OCI-LY3 (cell line): ENCODE data around the gene ADAMTS2.

ENCODE experiments used
- EZH2phosphoT487 ChIP-seq: fragments of 200-600 bp; shearing (Covaris generic); IDR thresholded peaks from 2 replicates; pipeline ENCODE4 v1.6.1; 2018; ENCODE audit warnings: antibody characterized with exemption, mixed run types, low read depth
- TF ChIP-seq, protein P1 (sequence below): fragments of 200-600, 300-600 bp; sonication (generic); IDR thresholded peaks from 2 replicates; pipeline ENCODE4 v1.5.1; 2014; ENCODE audit warnings: antibody characterized with exemption, low read length, low read depth

DNA sequence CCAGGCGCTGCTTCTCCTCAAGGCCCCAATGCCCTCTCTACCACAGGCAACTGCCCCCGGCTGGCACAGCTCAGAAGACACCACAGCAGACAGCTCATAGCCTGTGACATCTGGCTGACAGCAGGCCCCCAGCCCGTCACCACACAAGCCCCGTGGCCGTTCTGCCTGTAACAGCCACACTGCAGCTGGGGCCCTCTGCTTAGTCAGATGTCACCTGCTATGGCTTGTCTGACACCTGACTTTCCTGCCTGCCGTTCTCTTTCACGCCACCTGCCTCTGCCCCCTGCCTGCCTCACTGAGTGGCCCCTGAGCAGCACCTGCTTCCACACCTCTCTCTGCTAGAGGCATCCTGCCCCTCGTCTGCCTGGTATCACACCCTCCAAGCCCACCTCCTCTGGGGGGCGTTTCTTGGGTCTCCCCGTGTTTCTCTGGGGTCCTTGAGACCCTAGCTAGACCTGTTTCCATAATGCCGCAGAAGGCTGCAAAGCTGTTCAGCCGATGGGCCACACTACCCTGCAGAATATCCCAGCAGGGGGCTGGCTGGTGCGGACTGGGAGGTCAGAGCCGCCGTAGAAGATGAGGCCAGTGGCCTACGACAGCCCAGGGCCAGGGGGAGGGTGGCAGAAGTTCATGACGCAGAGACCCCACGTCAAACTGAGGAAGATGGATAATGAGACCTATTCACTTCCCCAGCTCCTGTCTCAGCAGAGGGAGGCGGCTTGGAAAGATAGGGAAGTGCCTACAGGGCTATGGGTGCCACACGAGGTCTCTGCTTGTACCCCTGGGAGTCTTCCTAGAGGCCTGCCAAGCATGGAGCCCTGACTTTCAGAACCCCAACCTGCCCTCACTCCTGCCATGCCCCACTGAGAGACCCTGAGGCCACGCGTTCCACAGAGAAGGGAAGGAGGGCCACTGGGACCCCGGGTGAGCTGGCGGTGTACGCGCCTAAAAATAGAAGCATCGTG is 190.0 kb downstream of the ADAMTS2 start:
- TF ChIP-seq, protein P1, sequence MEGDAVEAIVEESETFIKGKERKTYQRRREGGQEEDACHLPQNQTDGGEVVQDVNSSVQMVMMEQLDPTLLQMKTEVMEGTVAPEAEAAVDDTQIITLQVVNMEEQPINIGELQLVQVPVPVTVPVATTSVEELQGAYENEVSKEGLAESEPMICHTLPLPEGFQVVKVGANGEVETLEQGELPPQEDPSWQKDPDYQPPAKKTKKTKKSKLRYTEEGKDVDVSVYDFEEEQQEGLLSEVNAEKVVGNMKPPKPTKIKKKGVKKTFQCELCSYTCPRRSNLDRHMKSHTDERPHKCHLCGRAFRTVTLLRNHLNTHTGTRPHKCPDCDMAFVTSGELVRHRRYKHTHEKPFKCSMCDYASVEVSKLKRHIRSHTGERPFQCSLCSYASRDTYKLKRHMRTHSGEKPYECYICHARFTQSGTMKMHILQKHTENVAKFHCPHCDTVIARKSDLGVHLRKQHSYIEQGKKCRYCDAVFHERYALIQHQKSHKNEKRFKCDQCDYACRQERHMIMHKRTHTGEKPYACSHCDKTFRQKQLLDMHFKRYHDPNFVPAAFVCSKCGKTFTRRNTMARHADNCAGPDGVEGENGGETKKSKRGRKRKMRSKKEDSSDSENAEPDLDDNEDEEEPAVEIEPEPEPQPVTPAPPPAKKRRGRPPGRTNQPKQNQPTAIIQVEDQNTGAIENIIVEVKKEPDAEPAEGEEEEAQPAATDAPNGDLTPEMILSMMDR = no peak
- TF ChIP-seq EZH2phosphoT487 = no peak
